ENCODE results near the gene RNF141.

GRCh38 chr11:10488121-10488933 lies 52.7 kb downstream of the RNF141 start:
- no peak for TF ChIP-seq CTCF (IDR thresholded peaks at IDR 0.05)
- TF ChIP-seq EP300 (IDR thresholded peaks at IDR 0.05): no peak
- no peak for TF ChIP-seq POLR2A (IDR thresholded peaks at IDR 0.05)
- TF ChIP-seq POLR2AphosphoS5 (IDR thresholded peaks at IDR 0.05): no peak

Measured in sigmoid colon (tissue), 4 donors.